SK-N-SH treated with all-trans-retinoic acid at 6 μM for 48 hours (cell line): ENCODE data around the gene GPN1.

Source experiments
- ATAC-seq: fragments of 200-7000 bp; cut with Tn5 transposase; 3 replicates; pipeline ENCODE4 v1.9.1; 2020; ENCODE audit warnings: mild to moderate bottlenecking, moderate library complexity
- ARNTL ChIP-seq: fragments of 450-650 bp; formaldehyde crosslinking; IDR thresholded peaks from 2 replicates; pipeline ENCODE4 v1.5.0; 2020; ENCODE audit warnings: low read depth, mild to moderate bottlenecking, moderate library complexity, borderline replicate concordance
- BACH2 ChIP-seq: fragments of 250-450 bp; sonication (Bioruptor Pico); IDR thresholded peaks from 2 replicates; pipeline ENCODE4 v1.9.0; 2021; ENCODE audit warnings: mild to moderate bottlenecking, borderline replicate concordance
- CREB5 ChIP-seq: fragments of 250-450 bp; sonication (Bioruptor Pico); IDR thresholded peaks from 2 replicates; pipeline ENCODE4 v1.5.1; 2020; ENCODE audit warnings: low read depth, mild to moderate bottlenecking, moderate library complexity
- CSDC2 ChIP-seq: fragments of 250-450 bp; sonication (Bioruptor Pico); IDR thresholded peaks from 2 replicates; pipeline ENCODE4 v1.5.0; 2020; ENCODE audit warnings: mild to moderate bottlenecking, moderate library complexity
- CSRNP3 ChIP-seq: fragments of 250-450 bp; sonication (Bioruptor Pico); IDR thresholded peaks from 2 replicates; pipeline ENCODE4 v1.5.1; 2021; ENCODE audit warnings: mild to moderate bottlenecking, moderate library complexity
- ESRRG ChIP-seq: fragments of 250-450 bp; sonication (Bioruptor Pico); IDR thresholded peaks from 2 replicates; pipeline ENCODE4 v1.6.1; 2021; ENCODE audit warnings: mild to moderate bottlenecking
- GLIS3 ChIP-seq: fragments of 250-450 bp; sonication (Bioruptor Pico); IDR thresholded peaks from 2 replicates; pipeline ENCODE4 v1.5.0; 2020; ENCODE audit warnings: mild to moderate bottlenecking, moderate library complexity
- ISL1 ChIP-seq: fragments of 250-450 bp; sonication (Bioruptor Pico); IDR thresholded peaks from 2 replicates; pipeline ENCODE4 v2.1.2; 2022; ENCODE audit warnings: mild to moderate bottlenecking, moderate library complexity
- OSR1 ChIP-seq: fragments of 250-450 bp; sonication (Bioruptor Pico); IDR thresholded peaks from 2 replicates; pipeline ENCODE4 v1.8.0; 2022; ENCODE audit warnings: moderate library complexity, mild to moderate bottlenecking, inconsistent platforms
- PATZ1 ChIP-seq: fragments of 250-450 bp; sonication (Bioruptor Pico); IDR thresholded peaks from 2 replicates; pipeline ENCODE4 v1.8.0; 2020; ENCODE audit warnings: mild to moderate bottlenecking, moderate library complexity, borderline replicate concordance
- POU6F1 ChIP-seq: fragments of 250-450 bp; sonication (Bioruptor Pico); IDR thresholded peaks from 2 replicates; pipeline ENCODE4 v1.8.0; 2021; ENCODE audit warnings: low read depth, mild to moderate bottlenecking, moderate library complexity, borderline replicate concordance
- PPARA ChIP-seq: fragments of 250-450 bp; sonication (Bioruptor Pico); IDR thresholded peaks from 2 replicates; pipeline ENCODE4 v1.5.0; 2020; ENCODE audit warnings: mild to moderate bottlenecking, borderline replicate concordance
- RARB ChIP-seq: fragments of 250-450 bp; sonication (Bioruptor Pico); IDR thresholded peaks from 2 replicates; pipeline ENCODE4 v1.8.0; 2021; ENCODE audit warnings: mild to moderate bottlenecking, moderate library complexity
- SNAI2 ChIP-seq: fragments of 250-450 bp; sonication (Bioruptor Pico); IDR thresholded peaks from 2 replicates; pipeline ENCODE4 v1.5.0; 2020; ENCODE audit warnings: mild to moderate bottlenecking, moderate library complexity
- TCF4 ChIP-seq: fragments of 250-450 bp; sonication (Bioruptor Pico); IDR thresholded peaks from 2 replicates; pipeline ENCODE4 v1.8.0; 2021; ENCODE audit warnings: mild to moderate bottlenecking, moderate library complexity, borderline replicate concordance
- TOX ChIP-seq: fragments of 250-450 bp; sonication (Bioruptor Pico); IDR thresholded peaks from 2 replicates; pipeline ENCODE4 v1.8.0; 2021; ENCODE audit warnings: mild to moderate bottlenecking, moderate library complexity, borderline replicate concordance
- TSHZ2 ChIP-seq: fragments of 250-450 bp; sonication (Bioruptor Pico); IDR thresholded peaks from 2 replicates; pipeline ENCODE4 v1.5.0; 2020; ENCODE audit warnings: mild to moderate bottlenecking, moderate library complexity
- ZC3H10 ChIP-seq: fragments of 250-450 bp; sonication (Bioruptor Pico); IDR thresholded peaks from 2 replicates; pipeline ENCODE4 v1.5.1; 2021; ENCODE audit warnings: mild to moderate bottlenecking, moderate library complexity
- ZFP3 ChIP-seq: fragments of 250-450 bp; sonication (Bioruptor Pico); IDR thresholded peaks from 2 replicates; pipeline ENCODE4 v1.5.0; 2020; ENCODE audit warnings: mild to moderate bottlenecking, moderate library complexity
- ZFP30 ChIP-seq: fragments of 450-650 bp; formaldehyde crosslinking; IDR thresholded peaks from 2 replicates; pipeline ENCODE4 v1.5.0; 2022; ENCODE audit warnings: mild to moderate bottlenecking, moderate library complexity
- ZNF565 ChIP-seq: fragments of 450-650 bp; formaldehyde crosslinking; conservative IDR thresholded peaks from 2 replicates; pipeline ENCODE4 v1.5.0; 2020; ENCODE audit warnings: low read depth, mild to moderate bottlenecking, moderate library complexity
- ZNF70 ChIP-seq: fragments of 450-650 bp; formaldehyde crosslinking; IDR thresholded peaks from 2 replicates; pipeline ENCODE4 v1.5.0; 2020; ENCODE audit warnings: mild to moderate bottlenecking, moderate library complexity
- ZNF8 ChIP-seq: fragments of 450-650 bp; formaldehyde crosslinking; IDR thresholded peaks from 2 replicates; pipeline ENCODE4 v1.5.0; 2020; ENCODE audit warnings: mild to moderate bottlenecking, moderate library complexity

Gene GPN1

DNA sequence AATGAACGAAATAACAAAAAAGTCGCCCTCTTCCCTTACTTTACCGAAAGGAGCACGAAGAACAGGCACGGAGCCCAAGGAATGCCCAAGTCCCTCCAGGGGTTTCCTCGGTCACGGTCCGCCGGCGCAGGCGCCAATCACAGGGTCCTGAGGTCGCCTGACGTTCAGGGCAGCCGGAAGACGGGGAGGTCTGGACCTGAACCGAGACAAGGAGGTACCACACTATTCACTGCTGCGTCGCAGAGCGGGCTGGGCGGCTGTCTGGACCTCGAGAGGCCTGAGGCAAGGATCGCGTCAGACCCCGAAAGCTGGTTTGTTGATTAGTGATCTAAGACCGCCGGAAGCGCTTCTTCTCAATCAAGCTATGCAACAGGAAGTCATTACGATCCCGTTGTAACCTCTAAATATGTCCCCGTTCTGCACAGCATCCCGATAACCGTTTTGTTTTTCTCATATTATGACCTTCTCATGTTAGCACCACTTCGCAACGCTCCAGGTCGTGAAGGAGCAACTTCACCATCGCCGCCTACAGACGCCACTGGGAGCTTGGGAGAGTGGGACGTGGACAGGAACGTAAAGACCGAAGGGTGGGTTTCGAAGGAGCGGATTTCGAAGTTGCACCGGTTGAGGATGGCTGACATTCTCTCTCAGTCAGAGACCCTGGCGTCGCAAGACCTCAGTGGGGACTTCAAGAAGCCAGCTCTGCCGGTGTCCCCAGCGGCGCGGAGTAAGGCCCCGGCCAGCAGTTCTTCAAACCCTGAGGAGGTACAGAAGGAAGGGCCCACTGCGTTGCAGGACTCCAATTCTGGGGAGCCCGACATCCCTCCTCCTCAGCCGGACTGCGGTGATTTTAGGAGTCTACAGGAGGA, 34.7 kb downstream of the GPN1 start, which contains the start of the genes SLC4A1AP and SUPT7L:
SLC4A1AP (plus strand) TSS at position 605 of the 869 bp plus-strand sequence; CDS start at position 631, 26 bp downstream.
SUPT7L (minus strand) TSS at position 330 of the 869 bp plus-strand sequence. CDS start 1,422 bp downstream, outside the sequence.
- TF ChIP-seq ESRRG (CRISPR knock-in tag) (no peak), TOX (no peak), ZNF70 (peak; percentile 42; the same call in 1 of the 2 replicates), ZNF8 (CRISPR knock-in tag) (peak; percentile 31), GLIS3 (no peak), CSDC2 (CRISPR knock-in tag) (no peak; the same call in 1 of the 2 replicates), TCF4 (CRISPR knock-in tag) (peak; percentile 44; the same call in 1 of the 2 replicates), ZNF565 (CRISPR knock-in tag) (no peak), ZC3H10 (CRISPR knock-in tag) (no peak), TSHZ2 (CRISPR knock-in tag) (no peak), RARB (CRISPR knock-in tag) (no peak), ZFP3 (CRISPR knock-in tag) (0 out of 2 replicates have a peak, but pooled peaks have one; percentile 27), CSRNP3 (CRISPR knock-in tag) (no peak), POU6F1 (CRISPR knock-in tag) (peak; percentile 99), CREB5 (CRISPR knock-in tag) (0 out of 2 replicates have a peak, but pooled peaks have one; percentile 22), ZFP30 (no peak), PATZ1 (CRISPR knock-in tag) (no peak), OSR1 (CRISPR knock-in tag) (no peak), SNAI2 (CRISPR knock-in tag) (peak; percentile 47; the same call in 1 of the 2 replicates), ISL1 (CRISPR knock-in tag) (0 out of 2 replicates have a peak, but pooled peaks have one; percentile 25), ARNTL (CRISPR knock-in tag) (no peak), PPARA (peak; percentile 80; the same call in 1 of the 2 replicates), BACH2 (no peak)
- ATAC-seq: peak; percentile 91

GRCh38 chr2:27664154-27664574, 35.3 kb downstream of the GPN1 start:
- peak; percentile 35 for ATAC-seq
- no peak for TF ChIP-seq ZNF8 (CRISPR knock-in tag)
- no peak for TF ChIP-seq TOX
- no peak for TF ChIP-seq ARNTL (CRISPR knock-in tag)
- no peak for TF ChIP-seq ESRRG (CRISPR knock-in tag)
- no peak for TF ChIP-seq CREB5 (CRISPR knock-in tag)
